Body of pancreas (tissue), 4 donors: Measurements from ENCODE around the gene SLC9A5. TPM values are rescaled to one million over a fixed set of nuclear protein-coding genes. Genes with fewer than 3 reads are reported as not detected.
A peak's percentile ranks its signal among the peaks of the same experiment; 100 is the strongest.

Experiments used
- ATAC-seq: fragments of 150-250 bp; one replicate; pipeline ENCODE4 v1.9.1; 2016
- DNase-seq, 4 donors: peaks; one replicate each; pipeline ENCODE4 v3.0.0-alpha.2; 2019
- H3K27ac ChIP-seq, 4 donors: fragments of 200-600 bp; sonication (generic); 1 replicate in 3 of 4; 2 replicates in 1 of 4; pipeline versions ENCODE4 v1.5.1 to v1.6.1; 2016 to 2019; ENCODE audit warnings: mild to moderate bottlenecking in 1 of 4, mixed read lengths in 1 of 4, moderate library complexity in 1 of 4
- H3K27me3 ChIP-seq, 2 donors: fragments of 200-600 bp; sonication (generic); one replicate each; pipeline ENCODE4 v1.6.0; 2016; ENCODE audit warnings: mild to moderate bottlenecking in 1 of 2
- H3K36me3 ChIP-seq, 2 donors: fragments of 200-600 bp; sonication (generic); replicated peaks in 1 of 2; 2 replicates each; pipeline ENCODE4 v1.5.1; 2016; ENCODE audit warnings: low read depth in 2 of 2; ENCODE audit not compliant: insufficient read depth in 1 of 2
- H3K4me1 ChIP-seq: fragments of 200-600 bp; sonication (generic); one replicate; pipeline ENCODE4 v1.6.0; 2016
- H3K4me3 ChIP-seq, 2 donors: fragments of 200-600 bp; sonication (generic); 1 replicate in 1 of 2; 2 replicates in 1 of 2; pipeline ENCODE4 v1.5.1; 2016 to 2019
- H3K9me3 ChIP-seq, 3 donors: fragments of 200-600 bp; sonication (generic); 1 replicate in 2 of 3; 2 replicates in 1 of 3; pipeline ENCODE4 v1.5.1; 2016
- POLR2A ChIP-seq, 3 donors: fragments of 450-650 bp; IDR thresholded peaks; one replicate each; pipeline ENCODE4 v1.6.1; 2016; ENCODE audit warnings: antibody characterized with exemption in 3 of 3, mild to moderate bottlenecking in 2 of 3
- WGBS, 2 donors: methylation state at CpG; one replicate each; pipeline ENCODE4 v1.1.5; 2017; 5-methylcytosine and 5-hydroxymethylcytosine counted together
- intact Hi-C: fragments of 100-400 bp; cut with DNase I; formaldehyde crosslinking; loops from one replicate; pipeline ENCODE4 v1.15.1; 2023
- total RNA-seq, 2 donors: library from RNA; depleted of rRNA; stranded (reverse); fragments of >200 nt; gene quantifications; one replicate each; pipeline ENCODE4 v1.1.0, GENCODE V29; 2016
- TF ChIP-seq, protein P1 (sequence below), 7 experiments: fragments of 450-650 bp in 4 of 7; fragments of 200-600 bp in 3 of 7; sonication (generic) in 3 of 7; IDR thresholded peaks; one replicate each; pipeline ENCODE4 v1.5.1; 2016 to 2019; ENCODE audit warnings: antibody characterized with exemption in 7 of 7

The SLC9A5 gene
- total RNA-seq, 2 donors from 2014 or later: 0.26 to 0.33 TPM

DNA sequence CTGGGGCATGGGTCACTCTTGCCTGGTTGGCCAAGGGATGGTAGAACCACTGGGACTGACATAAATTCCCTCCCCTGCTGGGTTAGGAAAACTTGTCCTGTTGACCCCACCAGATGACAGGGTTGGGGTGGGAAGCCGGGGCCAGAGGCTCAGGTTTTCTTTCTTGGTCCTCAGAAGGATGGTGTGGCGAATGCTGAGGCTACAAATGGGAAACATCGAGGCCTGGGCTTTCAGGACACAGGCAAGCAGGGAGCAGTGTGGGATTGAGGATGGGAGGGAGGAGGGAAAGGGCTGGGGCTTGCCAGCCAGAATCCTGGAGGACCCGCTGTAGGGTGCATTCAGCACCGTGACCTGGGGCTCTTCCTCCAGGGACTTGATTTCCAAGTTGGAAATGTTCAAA lies 16.1 kb downstream of the SLC9A5 start:
- DNase-seq: no peak

DNA sequence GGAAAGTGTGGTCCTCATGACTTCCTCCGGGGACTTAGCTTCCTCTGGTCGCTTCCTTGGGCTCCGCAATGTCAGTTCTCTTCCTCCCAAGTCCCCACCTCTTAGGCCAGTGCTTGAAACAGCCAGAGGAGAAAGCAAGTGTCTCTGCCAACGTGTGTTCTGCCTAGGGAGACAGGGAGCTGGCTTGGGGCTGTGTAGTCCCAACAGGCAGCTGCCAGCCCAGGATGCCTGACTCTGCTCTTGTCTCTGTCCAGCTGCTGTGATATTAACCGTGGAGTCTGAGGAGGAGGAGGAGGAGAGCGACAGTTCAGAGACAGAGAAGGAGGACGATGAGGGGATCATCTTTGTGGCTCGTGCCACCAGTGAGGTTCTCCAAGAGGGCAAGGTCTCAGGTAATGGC lies 17.1 kb downstream of the SLC9A5 start:
- DNase-seq: no peak
- no peaks in the 10 kb centered on the region for H3K36me3 ChIP-seq
- H3K9me3 ChIP-seq: no peaks in the 10 kb centered on the region
- no peak overlapping the region for H3K4me3 ChIP-seq
- no peak for ATAC-seq
- no peaks in the 10 kb centered on the region for H3K4me1 ChIP-seq
- intact Hi-C loops: no loop called here
- WGBS, 2 donors: 59 to 65% methylated on average over 8 of the region's 8 CpGs
- no peak for TF ChIP-seq POLR2A (IDR thresholded peaks at IDR 0.05)
- TF ChIP-seq, protein P1, sequence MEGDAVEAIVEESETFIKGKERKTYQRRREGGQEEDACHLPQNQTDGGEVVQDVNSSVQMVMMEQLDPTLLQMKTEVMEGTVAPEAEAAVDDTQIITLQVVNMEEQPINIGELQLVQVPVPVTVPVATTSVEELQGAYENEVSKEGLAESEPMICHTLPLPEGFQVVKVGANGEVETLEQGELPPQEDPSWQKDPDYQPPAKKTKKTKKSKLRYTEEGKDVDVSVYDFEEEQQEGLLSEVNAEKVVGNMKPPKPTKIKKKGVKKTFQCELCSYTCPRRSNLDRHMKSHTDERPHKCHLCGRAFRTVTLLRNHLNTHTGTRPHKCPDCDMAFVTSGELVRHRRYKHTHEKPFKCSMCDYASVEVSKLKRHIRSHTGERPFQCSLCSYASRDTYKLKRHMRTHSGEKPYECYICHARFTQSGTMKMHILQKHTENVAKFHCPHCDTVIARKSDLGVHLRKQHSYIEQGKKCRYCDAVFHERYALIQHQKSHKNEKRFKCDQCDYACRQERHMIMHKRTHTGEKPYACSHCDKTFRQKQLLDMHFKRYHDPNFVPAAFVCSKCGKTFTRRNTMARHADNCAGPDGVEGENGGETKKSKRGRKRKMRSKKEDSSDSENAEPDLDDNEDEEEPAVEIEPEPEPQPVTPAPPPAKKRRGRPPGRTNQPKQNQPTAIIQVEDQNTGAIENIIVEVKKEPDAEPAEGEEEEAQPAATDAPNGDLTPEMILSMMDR (IDR thresholded peaks at IDR 0.05): no peak
- H3K27ac ChIP-seq: no peak overlapping the region
- no peaks in the 10 kb centered on the region for H3K27me3 ChIP-seq

More for the DNA sequence above, 16.1 kb downstream of the SLC9A5 start:
- Histone ChIP-seq H3K4me3 (no peak overlapping the region), H3K9me3 (no peaks in the 10 kb centered on the region), H3K4me1 (no peaks in the 10 kb centered on the region), H3K27ac (no peak overlapping the region), H3K36me3 (no peaks in the 10 kb centered on the region), H3K27me3 (no peaks in the 10 kb centered on the region)
- WGBS, 2 donors: 82 to 88% methylated on average over 3 to 5 of the region's 5 CpGs
- TF ChIP-seq, protein P1 (IDR thresholded peaks at IDR 0.05): no peak
- no peak for TF ChIP-seq POLR2A (IDR thresholded peaks at IDR 0.05)
- intact Hi-C loops: no loop called here
- no peak for ATAC-seq

DNA sequence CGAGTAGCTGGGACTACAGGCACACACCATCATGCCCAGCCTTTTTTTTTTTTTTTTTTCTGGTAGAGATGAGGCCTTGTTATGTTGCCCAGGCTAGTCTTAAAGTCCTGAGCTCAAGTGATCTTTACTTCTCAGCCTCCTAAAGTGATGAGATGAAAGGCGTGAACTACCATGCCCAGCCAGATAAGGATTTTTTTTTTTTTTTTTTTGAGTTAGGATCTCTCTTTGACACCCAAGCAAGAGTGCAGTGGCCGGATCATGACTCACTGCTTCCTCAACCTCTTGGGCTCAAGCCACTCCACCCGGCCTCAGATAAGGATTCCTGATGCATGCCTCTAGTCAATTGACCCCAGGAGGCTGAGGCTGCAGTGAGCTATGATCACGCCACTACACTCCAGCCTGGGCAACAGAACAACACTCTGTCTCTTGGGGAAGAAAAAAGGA lies 19.4 kb downstream of the SLC9A5 start:
- H3K36me3 ChIP-seq: no peaks in the 10 kb centered on the region
- H3K4me3 ChIP-seq: no peak overlapping the region
- no peaks in the 10 kb centered on the region for H3K9me3 ChIP-seq
- intact Hi-C loops: no loop called here
- H3K27ac ChIP-seq: no peak overlapping the region
- ATAC-seq: peak; percentile 71
- DNase-seq: peak in 3 of 4 donors; percentile 22 to 52 (median 50)
- TF ChIP-seq, protein P1 (IDR thresholded peaks at IDR 0.05): no peak
- TF ChIP-seq POLR2A (IDR thresholded peaks at IDR 0.05): no peak
- 41 to 46% methylated on average over 4 to 5 of the region's 5 CpGs for WGBS, 2 donors
- no peaks in the 10 kb centered on the region for H3K4me1 ChIP-seq
- H3K27me3 ChIP-seq: no peaks in the 10 kb centered on the region

DNA sequence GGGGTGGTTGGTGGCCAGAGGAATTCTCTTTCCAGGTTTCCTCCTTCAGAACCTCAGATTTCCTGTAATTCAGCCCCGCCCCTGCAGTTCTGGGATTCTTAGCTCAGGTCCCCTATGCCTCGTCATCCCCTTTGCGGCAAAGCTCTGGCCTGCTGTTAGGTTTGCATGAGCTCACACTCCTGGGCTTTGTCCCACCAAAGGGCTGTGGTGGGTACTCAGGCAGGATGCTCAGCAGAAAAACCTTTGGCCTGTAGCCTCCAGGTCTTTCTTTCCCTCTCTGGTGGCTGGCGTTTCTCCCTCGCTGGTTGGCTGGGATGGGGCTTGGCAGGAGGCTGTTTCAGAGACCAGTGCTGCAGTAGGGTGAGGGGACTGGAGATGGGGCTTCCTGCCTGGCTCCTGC lies 21.0 kb downstream of the SLC9A5 start:
- no peak for ATAC-seq
- intact Hi-C loops: no loop called here
- TF ChIP-seq, protein P1 (IDR thresholded peaks at IDR 0.05): no peak
- no peak for TF ChIP-seq POLR2A (IDR thresholded peaks at IDR 0.05)
- DNase-seq: no peak
- Histone ChIP-seq H3K36me3 (no peaks in the 10 kb centered on the region), H3K4me1 (no peaks in the 10 kb centered on the region), H3K27me3 (no peaks in the 10 kb centered on the region), H3K27ac (no peak overlapping the region), H3K4me3 (no peak overlapping the region), H3K9me3 (no peaks in the 10 kb centered on the region)
- WGBS, 2 donors: 39 to 40% methylated on average over 5 of the region's 5 CpGs

DNA sequence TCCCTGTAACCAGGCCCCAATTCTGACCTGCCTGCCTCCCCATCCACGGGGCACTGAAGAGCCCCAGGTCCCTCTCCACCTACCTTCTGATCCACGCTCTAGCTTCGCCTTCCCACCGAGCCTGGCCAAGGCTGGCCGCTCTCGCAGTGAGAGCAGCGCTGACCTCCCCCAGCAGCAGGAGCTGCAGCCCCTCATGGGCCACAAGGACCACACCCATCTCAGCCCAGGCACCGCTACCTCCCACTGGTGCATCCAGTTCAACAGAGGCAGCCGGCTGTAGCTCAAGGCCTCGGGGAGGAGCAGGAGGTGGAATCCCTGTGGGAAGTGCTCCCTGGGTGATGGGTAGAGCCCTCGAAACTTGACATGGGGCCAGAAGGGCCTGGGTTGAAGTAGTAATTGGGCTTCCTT lies 22.2 kb downstream of the SLC9A5 start:
- WGBS, 2 donors: 79 to 85% methylated on average over 8 to 11 of the region's 11 CpGs
- no peaks in the 10 kb centered on the region for H3K9me3 ChIP-seq
- TF ChIP-seq POLR2A (IDR thresholded peaks at IDR 0.05): no peak
- TF ChIP-seq, protein P1 (IDR thresholded peaks at IDR 0.05): no peak
- intact Hi-C loops: no loop called here
- H3K36me3 ChIP-seq: no peaks in the 10 kb centered on the region
- H3K4me3 ChIP-seq: no peak overlapping the region
- ATAC-seq: no peak
- no peak overlapping the region for H3K27ac ChIP-seq
- DNase-seq: no peak
- no peaks in the 10 kb centered on the region for H3K4me1 ChIP-seq
- no peaks in the 10 kb centered on the region for H3K27me3 ChIP-seq
